ENCODE measurements around the gene CFAP90.

CFAP90 gene

DNA sequence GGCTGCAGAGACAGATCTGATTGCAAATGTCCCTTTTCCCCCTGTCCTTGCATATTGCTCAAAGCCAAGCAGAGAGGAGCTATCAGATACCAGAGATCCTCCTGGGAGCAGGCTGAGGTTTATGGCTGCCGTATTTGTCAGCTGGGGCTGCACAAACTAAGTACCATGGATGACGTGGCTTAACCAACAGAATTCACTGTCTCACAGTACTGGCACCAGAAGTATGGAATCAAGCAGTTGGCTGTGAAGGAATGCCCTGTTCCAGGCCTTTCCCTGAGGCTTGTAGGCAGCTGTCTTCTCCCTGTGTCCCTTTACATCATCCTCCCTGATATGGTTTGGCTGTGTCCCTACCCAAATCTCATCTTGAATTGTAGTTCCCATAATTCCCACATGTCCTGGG, 2.6 kb downstream of the CFAP90 start:
- no peak overlapping the region for H2BK120ac ChIP-seq (ENCODE audit: low read depth, low read length)
- no peak overlapping the region for H2AFZ ChIP-seq (ENCODE audit: low read length)
- no peak overlapping the region for H2BK15ac ChIP-seq (ENCODE audit: low read length)
- no peak for DNase-seq (ENCODE audit: low spot score)
- no peak overlapping the region for H2BK12ac ChIP-seq (ENCODE audit: low read length)
- H3K4me3 ChIP-seq (ENCODE audit: low read length in 2 of 2): no peak overlapping the region
- H3K4ac ChIP-seq (ENCODE audit: low read length): no peak overlapping the region
- H3K36me3 ChIP-seq (replicated peaks in 1 of 2; ENCODE audit: control insufficient read depth in 2 of 2, insufficient read depth in 2 of 2, low read length in 2 of 2): no peaks in the 10 kb centered on the region
- no peak overlapping the region for H3K4me2 ChIP-seq (ENCODE audit: insufficient read depth, low read length, poor library complexity, severe bottlenecking)
- H3K14ac ChIP-seq (ENCODE audit: low read length): no peak overlapping the region
- no peak overlapping the region for H3K9ac ChIP-seq (ENCODE audit: low read depth, low read length, poor library complexity)
- H2BK5ac ChIP-seq (ENCODE audit: low read length): no peak overlapping the region
- peaks cover 0 to 3% of the 10 kb centered on the region in 2 donors for H3K9me3 ChIP-seq (replicated peaks in 1 of 2; ENCODE audit: control insufficient read depth in 2 of 2, insufficient read depth in 1 of 2, low read depth in 1 of 2, low read length in 2 of 2)
- no peak overlapping the region for H3K23ac ChIP-seq (ENCODE audit: low read depth, low read length, poor library complexity)
- H2AK5ac ChIP-seq (ENCODE audit: low read depth, low read length): no peak overlapping the region
- no peak overlapping the region for H4K8ac ChIP-seq (ENCODE audit: low read depth, low read length)
- H3K27me3 ChIP-seq (ENCODE audit: control insufficient read depth in 3 of 3, insufficient read depth in 3 of 3, low read depth in 1 of 3, low read length in 3 of 3): peaks cover 0 to 18% (median 3%) of the 10 kb centered on the region in 3 experiments
- H3K4me1 ChIP-seq (ENCODE audit: control insufficient read depth in 2 of 2, insufficient read depth in 1 of 2, low read depth in 1 of 2, low read length in 2 of 2): peaks cover 5 to 7% of the 10 kb centered on the region in 2 donors
- no peak overlapping the region for H3K27ac ChIP-seq (replicated peaks; ENCODE audit: low read length)
- H3K79me1 ChIP-seq (ENCODE audit: low read depth, low read length): no peaks in the 10 kb centered on the region
- no CpG with 5 or more reads among the region's 2 CpGs for WGBS, 2 donors (ENCODE audit: extremely low coverage in 2 of 2, insufficient read length in 2 of 2, insufficient replicate concordance in 1 of 2)
- no peak overlapping the region for H4K91ac ChIP-seq (ENCODE audit: low read depth, low read length, poor library complexity)
- no peak overlapping the region for H3K18ac ChIP-seq (ENCODE audit: low read length)

GRCh38 chr5:7846327-7846726, 4.6 kb downstream of the CFAP90 start:
- no peak overlapping the region for H3K14ac ChIP-seq (ENCODE audit: low read length)
- no peak overlapping the region for H2BK15ac ChIP-seq (ENCODE audit: low read length)
- no peak overlapping the region for H4K8ac ChIP-seq (ENCODE audit: low read depth, low read length)
- H3K4me1 ChIP-seq (ENCODE audit: control insufficient read depth in 2 of 2, insufficient read depth in 1 of 2, low read depth in 1 of 2, low read length in 2 of 2): peaks cover 5 to 7% of the 10 kb centered on the region in 2 donors
- H2BK5ac ChIP-seq (ENCODE audit: low read length): no peak overlapping the region
- no peak overlapping the region for H3K4ac ChIP-seq (ENCODE audit: low read length)
- H3K9ac ChIP-seq (ENCODE audit: low read depth, low read length, poor library complexity): no peak overlapping the region
- H4K91ac ChIP-seq (ENCODE audit: low read depth, low read length, poor library complexity): no peak overlapping the region
- H3K4me3 ChIP-seq (ENCODE audit: low read length in 2 of 2): no peak overlapping the region
- no peak overlapping the region for H2BK120ac ChIP-seq (ENCODE audit: low read depth, low read length)
- no peak overlapping the region for H2BK12ac ChIP-seq (ENCODE audit: low read length)
- no peak overlapping the region for H3K18ac ChIP-seq (ENCODE audit: low read length)
- H3K4me2 ChIP-seq (ENCODE audit: insufficient read depth, low read length, poor library complexity, severe bottlenecking): no peak overlapping the region
- no peaks in the 10 kb centered on the region for H3K79me1 ChIP-seq (ENCODE audit: low read depth, low read length)
- no peak overlapping the region for H3K27ac ChIP-seq (replicated peaks; ENCODE audit: low read length)
- no peak overlapping the region for H3K23ac ChIP-seq (ENCODE audit: low read depth, low read length, poor library complexity)
- H3K36me3 ChIP-seq (replicated peaks in 1 of 2; ENCODE audit: control insufficient read depth in 2 of 2, insufficient read depth in 2 of 2, low read length in 2 of 2): no peaks in the 10 kb centered on the region
- peaks cover 0 to 1% of the 10 kb centered on the region in 2 donors for H3K9me3 ChIP-seq (replicated peaks in 1 of 2; ENCODE audit: control insufficient read depth in 2 of 2, insufficient read depth in 1 of 2, low read depth in 1 of 2, low read length in 2 of 2)
- H3K27me3 ChIP-seq (ENCODE audit: control insufficient read depth in 3 of 3, insufficient read depth in 3 of 3, low read depth in 1 of 3, low read length in 3 of 3): peaks cover 0 to 18% (median 3%) of the 10 kb centered on the region in 3 experiments
- WGBS, 2 donors (ENCODE audit: extremely low coverage in 2 of 2, insufficient read length in 2 of 2, insufficient replicate concordance in 1 of 2): no CpG with 5 or more reads among the region's 5 CpGs
- no peak overlapping the region for H2AK5ac ChIP-seq (ENCODE audit: low read depth, low read length)
- H2AFZ ChIP-seq (ENCODE audit: low read length): no peak overlapping the region
- no peak for DNase-seq (ENCODE audit: low spot score)

DNA sequence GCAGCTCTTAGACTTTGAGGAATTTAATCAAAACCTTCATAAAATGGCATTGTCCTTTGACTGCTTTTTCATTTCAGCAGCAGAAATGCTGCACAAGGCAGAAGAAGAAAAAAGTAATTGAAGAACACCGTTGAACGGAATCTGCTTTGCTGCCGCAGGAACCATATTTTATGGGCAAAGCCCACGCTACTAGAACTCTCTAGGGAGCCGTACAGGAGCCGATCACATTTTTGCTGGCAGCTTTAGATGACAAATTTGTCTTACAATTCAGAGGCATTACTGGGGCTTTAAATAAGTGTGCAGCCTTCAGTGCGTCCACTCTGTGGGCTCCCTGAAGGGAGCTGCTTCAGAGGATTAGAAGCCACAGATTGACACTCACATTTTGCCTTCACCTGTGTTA, 5.4 kb downstream of the CFAP90 start:
- no peaks in the 10 kb centered on the region for H3K9me3 ChIP-seq (replicated peaks in 1 of 2; ENCODE audit: control insufficient read depth in 2 of 2, insufficient read depth in 1 of 2, low read depth in 1 of 2, low read length in 2 of 2)
- no peak overlapping the region for H2AK5ac ChIP-seq (ENCODE audit: low read depth, low read length)
- H3K36me3 ChIP-seq (replicated peaks in 1 of 2; ENCODE audit: control insufficient read depth in 2 of 2, insufficient read depth in 2 of 2, low read length in 2 of 2): no peaks in the 10 kb centered on the region
- H2AFZ ChIP-seq (ENCODE audit: low read length): no peak overlapping the region
- no peak overlapping the region for H3K4me3 ChIP-seq (ENCODE audit: low read length in 2 of 2)
- no peak overlapping the region for H3K14ac ChIP-seq (ENCODE audit: low read length)
- no peak overlapping the region for H3K9ac ChIP-seq (ENCODE audit: low read depth, low read length, poor library complexity)
- peaks cover 0 to 18% (median 3%) of the 10 kb centered on the region in 3 experiments for H3K27me3 ChIP-seq (ENCODE audit: control insufficient read depth in 3 of 3, insufficient read depth in 3 of 3, low read depth in 1 of 3, low read length in 3 of 3)
- H4K8ac ChIP-seq (ENCODE audit: low read depth, low read length): no peak overlapping the region
- no peak overlapping the region for H2BK15ac ChIP-seq (ENCODE audit: low read length)
- no peak overlapping the region for H3K27ac ChIP-seq (replicated peaks; ENCODE audit: low read length)
- H3K23ac ChIP-seq (ENCODE audit: low read depth, low read length, poor library complexity): no peak overlapping the region
- H3K4ac ChIP-seq (ENCODE audit: low read length): no peak overlapping the region
- H3K4me2 ChIP-seq (ENCODE audit: insufficient read depth, low read length, poor library complexity, severe bottlenecking): no peak overlapping the region
- H4K91ac ChIP-seq (ENCODE audit: low read depth, low read length, poor library complexity): no peak overlapping the region
- no peak overlapping the region for H2BK5ac ChIP-seq (ENCODE audit: low read length)
- DNase-seq (ENCODE audit: low spot score): no peak
- no CpG with 5 or more reads among the region's 7 CpGs for WGBS, 2 donors (ENCODE audit: extremely low coverage in 2 of 2, insufficient read length in 2 of 2, insufficient replicate concordance in 1 of 2)
- no peak overlapping the region for H3K18ac ChIP-seq (ENCODE audit: low read length)
- no peak overlapping the region for H2BK12ac ChIP-seq (ENCODE audit: low read length)
- no peak overlapping the region for H2BK120ac ChIP-seq (ENCODE audit: low read depth, low read length)
- peaks cover 5 to 7% of the 10 kb centered on the region in 2 donors for H3K4me1 ChIP-seq (ENCODE audit: control insufficient read depth in 2 of 2, insufficient read depth in 1 of 2, low read depth in 1 of 2, low read length in 2 of 2)
- no peaks in the 10 kb centered on the region for H3K79me1 ChIP-seq (ENCODE audit: low read depth, low read length)

DNA sequence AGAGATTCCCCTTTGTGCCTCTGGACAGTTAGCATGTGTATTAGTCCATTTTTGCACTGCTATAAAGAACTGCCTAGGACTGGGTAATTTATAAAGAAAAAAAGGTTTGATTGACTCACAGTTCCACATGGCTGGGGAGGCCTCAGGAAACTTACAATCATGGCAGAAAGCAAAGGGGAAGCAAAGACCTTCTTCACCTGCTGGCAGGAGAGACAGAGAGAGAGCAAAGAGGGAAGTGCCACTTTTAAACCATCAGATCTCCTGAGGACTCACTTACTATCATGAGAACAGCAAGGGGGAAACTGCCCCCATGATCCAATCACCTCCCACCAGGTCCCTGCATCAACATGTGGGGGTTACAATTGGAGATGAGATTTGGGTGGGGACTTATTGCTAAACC, 6.0 kb downstream of the CFAP90 start:
- H2AK5ac ChIP-seq (ENCODE audit: low read depth, low read length): no peak overlapping the region
- no peak overlapping the region for H2BK5ac ChIP-seq (ENCODE audit: low read length)
- no peak overlapping the region for H2BK120ac ChIP-seq (ENCODE audit: low read depth, low read length)
- no peaks in the 10 kb centered on the region for H3K79me1 ChIP-seq (ENCODE audit: low read depth, low read length)
- H3K9ac ChIP-seq (ENCODE audit: low read depth, low read length, poor library complexity): no peak overlapping the region
- no peak overlapping the region for H3K4me2 ChIP-seq (ENCODE audit: insufficient read depth, low read length, poor library complexity, severe bottlenecking)
- peaks cover 0 to 18% (median 3%) of the 10 kb centered on the region in 3 experiments for H3K27me3 ChIP-seq (ENCODE audit: control insufficient read depth in 3 of 3, insufficient read depth in 3 of 3, low read depth in 1 of 3, low read length in 3 of 3)
- no peaks in the 10 kb centered on the region for H3K36me3 ChIP-seq (replicated peaks in 1 of 2; ENCODE audit: control insufficient read depth in 2 of 2, insufficient read depth in 2 of 2, low read length in 2 of 2)
- H3K4me1 ChIP-seq (ENCODE audit: control insufficient read depth in 2 of 2, insufficient read depth in 1 of 2, low read depth in 1 of 2, low read length in 2 of 2): peaks cover 5 to 7% of the 10 kb centered on the region in 2 donors
- no peak overlapping the region for H3K18ac ChIP-seq (ENCODE audit: low read length)
- H3K14ac ChIP-seq (ENCODE audit: low read length): peak overlapping the region; percentile 6
- no peak overlapping the region for H2BK12ac ChIP-seq (ENCODE audit: low read length)
- H3K23ac ChIP-seq (ENCODE audit: low read depth, low read length, poor library complexity): no peak overlapping the region
- no peak overlapping the region for H2BK15ac ChIP-seq (ENCODE audit: low read length)
- H4K91ac ChIP-seq (ENCODE audit: low read depth, low read length, poor library complexity): no peak overlapping the region
- H2AFZ ChIP-seq (ENCODE audit: low read length): no peak overlapping the region
- no peak overlapping the region for H3K27ac ChIP-seq (replicated peaks; ENCODE audit: low read length)
- no peak overlapping the region for H4K8ac ChIP-seq (ENCODE audit: low read depth, low read length)
- no peak for DNase-seq (ENCODE audit: low spot score)
- no peak overlapping the region for H3K4ac ChIP-seq (ENCODE audit: low read length)
- H3K4me3 ChIP-seq (ENCODE audit: low read length in 2 of 2): no peak overlapping the region
- H3K9me3 ChIP-seq (replicated peaks in 1 of 2; ENCODE audit: control insufficient read depth in 2 of 2, insufficient read depth in 1 of 2, low read depth in 1 of 2, low read length in 2 of 2): no peaks in the 10 kb centered on the region

Measured in neuronal stem cell (in vitro differentiated cells).